ENCODE data around the gene NAA80.

The NAA80 gene

GRCh38 chr3:50254577-50255250, 44.5 kb downstream of the NAA80 start:
- DNase-seq = no peak

- DNase-seq = peak; percentile 76
Observed at GRCh38 chr3:50251220-50251619, 48.0 kb downstream of the NAA80 start.

GRCh38 chr3:50250514-50250913, 48.7 kb downstream of the NAA80 start:
- no peak for DNase-seq

GRCh38 chr3:50249457-50249856, 49.7 kb downstream of the NAA80 start:
- no peak for DNase-seq

- DNase-seq = no peak
Observed at GRCh38 chr3:50248387-50248786, 50.8 kb downstream of the NAA80 start.

- DNase-seq = peak; percentile 77
Observed at GRCh38 chr3:50246517-50246954, 52.7 kb downstream of the NAA80 start.

Data from hematopoietic multipotent progenitor cell treated with erythropoietin and hydrocortisone succinate and interleukin-3 and kit ligand, for 8 days (in vitro differentiated cells).